HG02870 (cell line): ENCODE data around the gene NOS1AP.
"Not testable (repeated sequence)": the region's sequence is repeated elsewhere in the genome, so short reads cannot be mapped to it uniquely, and the experiment has no call there.

Experiments
- ATAC-seq: cut with Tn5 transposase; IDR thresholded peaks from one replicate; pipeline ENCODE4 v1.9.1; 2021; ENCODE audit warnings: mild to moderate bottlenecking, moderate library complexity; ENCODE audit not compliant: unreplicated experiment

Gene NOS1AP

DNA sequence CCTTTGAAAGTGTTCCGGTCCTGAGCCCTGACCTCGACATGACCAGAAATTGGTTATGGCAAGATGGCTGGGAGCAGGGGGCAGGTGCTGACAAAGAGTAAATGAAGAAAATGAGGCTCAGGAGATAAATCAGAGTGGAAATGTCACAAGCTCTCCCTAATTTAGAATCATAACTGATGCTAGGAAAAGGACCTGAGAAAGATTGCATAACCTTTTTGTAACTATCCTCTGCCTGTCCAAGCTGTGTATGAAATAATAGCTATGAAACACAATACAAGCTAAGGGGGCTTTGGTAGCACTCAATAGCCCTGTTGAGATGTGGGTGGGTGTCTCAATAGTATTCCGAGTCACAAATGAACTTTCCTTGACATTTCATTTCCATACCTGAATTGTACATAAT, 12.9 kb upstream of the NOS1AP start:
- ATAC-seq = no peak

DNA sequence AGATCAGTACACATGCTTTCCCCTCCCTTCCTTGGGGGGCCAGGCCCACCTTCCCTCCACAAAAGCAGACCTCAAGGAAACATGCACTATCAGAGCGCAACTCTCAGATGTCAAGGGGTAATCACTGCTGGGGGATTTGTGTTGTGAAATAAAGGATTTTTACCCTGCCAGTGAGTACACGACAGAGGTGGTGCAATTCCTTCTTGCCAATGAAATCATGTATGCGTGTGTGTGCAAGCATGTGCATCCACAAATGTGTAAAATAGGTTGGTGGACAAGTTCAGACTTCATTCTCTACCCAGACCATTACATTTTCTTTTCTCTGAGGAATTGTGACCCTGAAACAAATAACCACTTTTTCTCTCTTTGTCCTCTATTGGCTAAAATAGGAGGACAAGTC, 9.8 kb upstream of the NOS1AP start:
- no peak for ATAC-seq

DNA sequence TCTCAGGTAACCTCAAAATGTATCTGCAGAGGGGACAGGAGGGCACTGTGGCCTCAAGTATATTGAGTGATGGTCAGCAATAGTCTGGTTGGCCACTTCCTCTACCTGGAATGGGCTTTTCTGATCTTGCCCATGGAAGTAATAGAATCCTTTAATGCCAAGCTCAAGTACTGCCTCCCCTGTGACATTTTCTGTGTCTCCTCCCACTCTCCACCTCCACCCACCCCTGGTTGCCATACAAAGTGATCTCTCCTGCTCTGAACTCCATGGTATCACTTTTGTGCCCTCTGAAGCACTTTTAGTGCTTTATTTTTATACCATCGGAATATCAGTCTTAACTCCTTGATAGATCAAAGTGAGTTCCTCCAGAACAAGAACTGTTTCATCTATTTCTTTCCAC, 9.2 kb upstream of the NOS1AP start:
- ATAC-seq = no peak

DNA sequence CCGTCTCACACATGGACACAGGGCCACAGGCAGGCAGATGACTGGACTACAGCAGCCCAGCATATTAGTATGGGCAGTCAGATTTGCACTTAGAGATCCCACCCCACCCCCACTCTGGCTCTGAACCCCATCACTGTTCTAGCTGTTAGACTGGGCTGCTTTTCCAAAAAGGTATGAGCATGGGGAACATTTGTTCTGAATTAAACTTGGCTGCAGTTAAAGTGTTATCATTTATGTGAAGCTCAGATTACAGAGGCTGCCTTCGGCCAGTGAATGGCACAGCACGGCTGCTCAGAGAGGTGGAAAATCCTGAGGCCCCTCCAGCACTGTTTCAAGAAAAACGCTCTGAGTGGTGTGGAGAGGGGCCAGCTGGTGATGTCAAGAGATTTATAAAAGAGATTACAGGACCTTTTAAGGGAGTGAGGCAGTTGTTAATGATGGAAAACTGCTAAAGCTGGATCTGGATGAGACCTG, 6.9 kb upstream of the NOS1AP start:
- ATAC-seq = no peak

DNA sequence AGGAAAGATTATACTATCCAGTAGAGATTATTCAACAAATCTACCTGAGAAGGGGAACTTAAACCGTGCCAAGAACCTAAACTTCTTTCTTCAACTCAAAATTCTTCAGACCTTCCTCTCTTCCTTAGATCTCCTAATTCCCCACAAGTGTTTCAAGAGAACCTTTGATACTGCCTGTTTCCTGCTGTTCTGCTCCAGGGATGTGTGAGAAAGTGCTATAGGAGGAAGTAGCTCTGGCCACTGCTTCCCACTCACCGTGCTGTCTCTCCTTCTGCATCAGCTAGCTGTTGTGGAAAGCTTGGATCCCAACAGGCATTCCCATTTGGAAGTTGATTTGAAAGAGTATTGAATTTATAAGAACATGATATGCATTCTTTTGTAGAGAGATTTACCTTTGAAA, 4.5 kb upstream of the NOS1AP start:
- no peak for ATAC-seq

DNA sequence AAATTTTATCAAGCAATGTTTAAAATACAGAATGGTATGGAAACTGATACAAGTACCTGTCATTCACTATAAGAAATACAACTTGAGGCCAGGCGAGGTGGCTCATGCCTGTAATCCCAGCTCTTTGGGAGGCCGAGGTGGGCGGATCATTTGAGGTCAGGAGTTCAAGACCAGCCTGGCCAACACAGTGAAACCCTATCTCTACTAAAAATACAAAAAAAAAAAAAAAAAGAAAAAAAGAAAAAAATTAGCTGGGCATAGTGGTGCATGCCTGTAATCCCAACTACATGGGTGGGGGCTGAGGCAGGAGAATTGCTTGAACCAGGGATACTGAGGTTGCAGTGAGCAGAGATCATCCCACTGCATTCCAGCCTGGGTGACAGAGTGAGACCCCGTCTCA, 2.7 kb upstream of the NOS1AP start:
- ATAC-seq = not testable (repeated sequence)

DNA sequence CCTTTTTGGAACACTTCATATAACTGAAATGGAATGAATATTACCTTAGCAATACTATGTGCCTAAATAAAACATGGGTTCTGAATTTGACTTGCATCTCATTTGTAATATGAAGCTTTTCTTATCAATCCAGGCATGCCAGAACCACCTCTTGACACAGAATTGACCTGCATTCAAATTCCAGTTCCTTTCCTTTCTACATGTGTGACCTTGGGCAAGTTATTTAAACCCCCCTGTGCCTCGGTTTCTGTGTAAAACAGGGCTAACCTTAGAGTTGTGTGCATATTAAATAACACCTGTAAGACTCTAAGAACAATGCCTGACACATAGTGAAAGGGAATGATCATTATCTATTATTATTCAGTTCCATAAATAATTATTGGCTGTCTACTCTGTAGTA, 2.0 kb upstream of the NOS1AP start:
- no peak for ATAC-seq

DNA sequence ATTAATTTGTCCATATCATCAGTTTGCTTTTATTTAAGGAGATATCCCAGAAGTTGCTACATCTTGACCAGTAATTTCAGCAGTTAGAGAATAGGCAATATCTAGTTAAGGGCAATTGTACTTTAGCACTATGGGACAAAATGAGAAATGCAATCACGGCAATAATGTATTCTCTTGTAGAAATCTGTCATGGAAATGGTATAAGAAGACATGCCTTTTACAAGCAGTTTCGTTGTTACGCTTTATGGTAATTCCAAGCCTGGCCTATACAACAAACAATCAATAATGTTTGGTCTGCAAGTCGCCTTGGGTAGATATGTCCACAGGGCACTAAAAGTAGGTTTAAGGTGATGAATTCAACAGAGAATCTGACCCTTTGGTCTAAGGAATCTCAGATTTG, 1.2 kb upstream of the NOS1AP start:
- ATAC-seq = no peak

DNA sequence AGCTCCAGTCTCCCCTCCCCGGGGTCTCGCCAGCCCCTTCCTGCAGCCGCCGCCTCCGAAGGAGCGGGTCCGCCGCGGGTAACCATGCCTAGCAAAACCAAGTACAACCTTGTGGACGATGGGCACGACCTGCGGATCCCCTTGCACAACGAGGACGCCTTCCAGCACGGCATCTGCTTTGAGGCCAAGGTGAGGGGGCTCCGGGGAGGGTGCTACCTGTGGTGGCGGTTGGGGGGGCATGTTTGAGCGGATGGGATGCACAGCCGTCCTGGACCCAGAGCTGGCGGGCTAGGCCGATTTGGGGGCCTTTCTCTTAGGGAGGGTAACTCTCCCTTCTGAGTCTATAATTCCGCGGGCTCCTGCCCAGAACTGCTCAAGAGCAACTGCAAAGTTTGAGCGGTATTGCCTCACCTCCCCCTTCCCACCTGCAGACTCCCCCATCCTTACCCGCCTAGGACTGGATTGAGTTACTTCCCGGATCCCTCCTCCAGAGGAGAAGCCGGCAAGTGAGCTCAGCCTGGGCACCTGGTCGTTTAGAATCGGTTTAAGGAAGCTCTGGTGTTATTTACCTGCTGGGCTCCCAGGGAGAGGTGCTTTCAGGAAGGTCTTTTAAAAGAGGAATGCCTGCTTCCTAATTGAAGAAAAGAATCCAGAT, 730 bp downstream of the NOS1AP start:
- ATAC-seq = no peak

DNA sequence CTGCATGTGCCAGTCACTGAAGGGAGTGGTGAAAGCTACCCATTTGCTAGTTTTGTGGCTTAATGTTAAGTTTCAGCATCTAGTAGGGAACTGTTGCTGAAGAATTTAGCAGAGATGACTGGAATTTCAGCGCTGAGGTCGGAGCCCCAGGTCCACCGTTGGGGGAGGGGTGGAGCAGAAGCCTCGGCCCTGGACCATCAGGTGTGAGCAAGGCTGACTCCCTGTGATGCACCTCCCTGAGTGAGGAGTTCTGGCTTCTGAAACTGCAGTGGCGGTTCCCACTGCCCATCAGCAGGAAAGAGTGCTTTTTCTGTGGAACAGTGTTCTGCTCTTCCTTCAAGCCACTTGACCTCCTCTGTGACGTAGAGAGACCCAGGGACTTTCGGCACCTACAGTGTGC, 1.3 kb downstream of the NOS1AP start:
- no peak for ATAC-seq

DNA sequence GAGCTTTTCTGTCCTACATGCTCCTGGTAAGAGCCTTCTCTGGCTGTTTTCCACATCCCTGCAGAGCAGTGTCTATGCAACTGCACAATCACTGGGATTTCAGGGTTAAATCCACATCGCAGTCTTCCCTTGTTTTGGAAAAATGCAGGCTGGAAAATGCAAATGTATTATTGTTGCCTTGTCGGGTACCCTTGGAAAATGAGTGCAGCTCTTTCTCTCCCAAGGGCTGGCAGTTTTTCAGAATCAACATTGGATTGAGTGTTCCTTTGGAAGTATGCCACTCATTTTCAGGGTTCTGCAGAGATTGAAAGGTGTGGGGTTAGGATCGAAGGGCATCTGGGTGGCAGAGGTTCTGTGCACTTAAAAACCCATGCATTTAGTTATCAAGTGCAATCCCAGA, 3.2 kb downstream of the NOS1AP start:
- no peak for ATAC-seq

DNA sequence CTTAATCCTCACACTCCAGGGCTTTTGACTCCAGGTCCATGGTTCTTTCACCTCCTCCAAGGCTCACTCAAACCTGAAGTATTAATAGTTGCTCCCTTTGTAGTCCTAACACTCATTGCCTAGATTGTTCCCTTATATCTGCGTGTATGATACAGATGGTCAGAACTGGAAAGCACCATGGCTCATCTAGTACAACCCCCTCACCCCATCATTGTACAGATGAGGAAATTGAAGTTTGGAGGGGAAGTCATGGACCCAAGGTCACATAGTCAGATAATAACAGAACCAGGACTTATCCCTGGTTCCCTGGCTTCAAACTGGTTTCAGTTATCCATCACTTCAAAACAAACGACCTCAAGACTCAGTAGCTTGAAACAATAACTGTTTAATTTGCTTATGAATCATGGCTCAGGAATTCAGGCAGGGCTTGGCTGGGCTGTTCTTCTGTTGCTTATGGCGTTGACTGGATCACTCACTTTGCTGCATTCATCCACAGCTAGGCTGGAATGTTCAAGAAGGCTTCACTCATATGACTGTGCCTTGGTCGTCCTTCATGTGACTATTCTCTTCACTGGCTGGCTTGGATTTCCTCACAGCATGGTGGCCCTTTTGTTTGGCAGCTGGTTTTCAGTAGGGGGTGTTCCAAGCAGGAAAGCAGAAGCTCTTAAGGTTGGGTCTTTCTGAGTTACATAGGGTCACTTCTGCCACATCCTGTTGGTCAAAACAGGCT, 5.0 kb downstream of the NOS1AP start:
- ATAC-seq = no peak

DNA sequence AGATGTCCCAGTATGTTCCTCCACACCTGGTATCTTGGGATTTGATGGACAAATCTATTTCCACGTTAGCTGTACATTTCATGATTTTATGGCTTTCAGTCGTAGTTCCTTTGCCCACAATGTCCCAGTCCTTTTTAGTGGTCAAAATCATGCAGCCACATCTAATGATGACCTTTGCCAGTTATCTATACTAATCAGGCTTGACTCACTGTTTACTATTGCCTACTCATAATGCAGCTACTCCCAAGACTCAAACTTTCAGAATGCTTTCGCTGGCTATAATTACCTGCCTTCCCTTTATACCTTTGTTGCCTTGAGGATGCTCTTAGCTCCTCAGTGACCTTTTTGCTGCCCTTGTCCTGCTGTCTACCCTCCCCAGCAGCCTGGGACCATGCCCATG, 6.4 kb downstream of the NOS1AP start:
- ATAC-seq = no peak

DNA sequence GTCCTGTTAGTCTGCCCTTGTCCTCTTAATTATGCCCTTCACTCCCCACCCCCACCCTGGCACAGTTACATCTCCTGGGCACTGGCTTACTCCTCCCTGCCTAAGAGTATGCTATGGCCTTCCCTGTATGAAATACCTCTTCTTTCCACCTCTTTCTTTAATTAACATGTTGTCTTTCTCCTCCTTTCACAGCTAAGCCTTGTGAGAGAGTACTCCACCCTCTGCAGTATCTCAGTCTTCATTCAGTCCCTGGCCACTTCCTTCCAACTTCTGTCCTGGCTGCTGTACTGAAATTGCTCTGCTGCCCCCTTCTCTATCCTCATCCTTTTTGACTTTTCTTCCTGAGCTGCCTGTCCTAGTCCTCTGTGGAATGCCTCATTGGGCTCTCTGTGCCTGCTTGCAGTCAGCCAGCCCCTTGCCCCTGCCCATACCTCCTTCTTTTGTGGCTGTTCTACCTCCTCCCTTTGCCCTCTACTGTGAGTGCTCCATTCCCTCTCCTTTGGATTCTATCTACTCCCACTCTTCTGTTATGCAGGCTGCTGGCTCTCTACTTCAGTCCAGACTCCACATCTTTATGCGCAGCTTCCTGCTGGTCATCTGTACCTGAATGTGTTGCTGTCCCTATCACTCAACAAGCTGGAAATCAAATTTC, 8.3 kb downstream of the NOS1AP start:
- no peak for ATAC-seq

DNA sequence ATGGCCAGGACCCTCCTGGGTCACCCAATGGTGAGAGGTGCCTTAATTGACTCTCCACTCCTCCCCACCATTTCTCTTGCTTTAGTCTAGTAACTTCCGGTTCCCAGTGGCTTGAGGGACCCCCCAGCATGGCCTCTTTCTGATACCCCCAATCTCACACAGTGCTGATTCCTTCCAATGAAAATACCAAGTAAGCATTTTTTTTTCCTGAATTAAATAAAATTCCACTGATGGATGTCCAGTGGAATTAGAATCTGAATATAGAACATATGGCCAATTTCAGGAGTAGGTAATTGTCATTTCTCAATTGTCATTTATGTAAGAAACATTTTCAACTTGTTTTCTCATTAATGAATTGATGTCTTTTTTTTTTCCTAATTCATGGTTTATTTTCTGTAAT, 9.5 kb downstream of the NOS1AP start:
- no peak for ATAC-seq

DNA sequence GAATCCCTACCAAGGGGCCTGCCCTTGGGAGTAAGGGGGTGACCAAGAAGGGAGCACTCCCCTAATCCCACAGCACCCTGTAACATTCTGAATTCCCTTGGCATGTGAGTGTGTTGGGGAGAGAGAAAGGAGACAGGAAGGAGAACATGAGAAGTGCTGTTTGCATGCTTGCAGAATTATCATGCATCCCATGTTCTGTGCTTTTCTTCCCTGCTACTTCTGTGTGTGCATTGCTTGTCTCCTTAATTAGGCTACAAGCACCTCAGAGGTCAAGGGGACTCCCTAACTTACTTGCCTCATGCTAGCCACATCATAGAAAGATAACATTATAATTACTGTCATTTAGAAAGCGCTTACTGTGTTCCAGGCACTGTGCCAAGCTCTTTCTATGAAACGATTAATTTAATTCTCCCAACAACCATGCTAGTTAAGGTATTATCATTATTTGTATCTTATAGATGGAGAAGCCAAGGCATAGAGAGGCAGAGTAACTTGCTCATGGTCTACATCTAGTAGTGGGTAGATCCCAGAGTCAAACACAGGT, 11.1 kb downstream of the NOS1AP start:
- ATAC-seq = no peak

DNA sequence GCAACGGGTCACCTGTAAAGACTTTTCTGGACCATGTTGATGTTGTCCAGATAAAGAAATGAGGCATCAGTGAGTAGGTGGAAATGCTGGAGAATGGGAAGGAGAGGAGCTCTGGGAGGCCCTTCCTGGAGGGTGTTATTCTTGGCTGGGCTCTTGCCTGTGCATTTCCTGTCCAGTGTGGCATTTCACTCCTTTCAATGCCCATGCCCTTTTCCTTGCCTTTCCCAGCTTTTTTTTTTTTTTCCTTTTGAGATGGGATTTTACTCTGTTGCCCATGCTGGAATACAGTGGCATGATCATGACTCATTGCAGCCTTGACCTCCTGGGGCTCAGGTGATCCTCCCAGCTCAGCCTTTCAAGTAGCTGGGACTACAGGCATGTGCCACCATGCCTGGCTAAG, 11.8 kb downstream of the NOS1AP start:
- no peak for ATAC-seq

DNA sequence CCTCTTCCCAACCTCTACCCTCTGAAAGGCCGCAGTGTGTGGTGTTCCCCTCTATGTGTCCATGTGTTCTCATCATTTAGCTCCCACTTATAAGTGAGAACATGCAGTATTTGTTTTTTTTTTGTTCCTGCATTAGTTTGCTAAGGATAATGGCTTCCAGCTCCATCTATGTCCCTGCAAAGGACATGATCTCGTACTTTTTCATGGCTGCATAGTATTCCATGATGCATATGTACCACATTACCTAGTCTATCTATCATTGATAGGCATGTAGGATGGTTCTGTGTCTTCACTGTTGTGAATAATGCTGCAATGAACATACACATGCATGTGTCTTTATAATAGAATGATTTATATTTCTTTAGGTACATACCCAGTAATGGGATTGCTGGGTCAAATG, 12.6 kb downstream of the NOS1AP start:
- ATAC-seq = not testable (repeated sequence)

DNA sequence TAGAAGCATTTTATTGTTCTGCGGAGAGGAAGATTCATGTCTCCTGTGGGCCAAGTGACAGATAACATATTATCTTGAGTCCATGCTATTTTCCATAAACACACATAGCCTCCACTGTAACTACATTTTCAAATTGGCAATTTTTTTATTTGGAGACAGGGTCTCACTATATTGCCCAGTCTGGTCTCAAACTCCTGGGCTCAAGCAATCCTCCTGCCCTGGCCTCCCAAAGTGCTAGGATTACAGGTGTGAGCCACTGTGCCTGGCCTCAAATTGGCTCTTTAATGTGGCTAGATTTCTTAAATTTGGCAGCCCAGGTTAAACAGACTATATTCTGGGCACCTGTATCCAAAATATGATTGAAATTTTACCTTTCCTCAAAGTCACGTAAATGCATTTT, 13.8 kb downstream of the NOS1AP start:
- ATAC-seq = no peak

DNA sequence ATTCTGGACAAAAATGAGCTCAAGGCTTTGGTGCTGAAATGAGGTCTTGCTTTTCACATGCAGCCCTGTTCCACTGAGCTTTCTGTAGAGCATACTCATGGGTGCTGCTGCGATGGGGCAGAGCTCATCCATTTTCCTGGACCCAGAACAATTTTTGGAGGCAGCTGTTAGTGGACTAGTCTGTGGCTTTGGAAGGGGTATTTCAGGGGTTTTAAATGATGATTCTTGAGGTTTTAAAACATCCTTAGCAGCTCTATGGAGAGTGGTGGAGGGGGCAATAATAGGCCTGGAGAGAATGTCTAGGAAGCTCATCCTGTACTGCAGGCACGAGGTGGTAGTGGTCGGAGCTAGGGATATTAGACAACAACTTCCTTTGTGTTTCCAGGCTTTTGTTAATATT, 16.5 kb downstream of the NOS1AP start:
- no peak for ATAC-seq

DNA sequence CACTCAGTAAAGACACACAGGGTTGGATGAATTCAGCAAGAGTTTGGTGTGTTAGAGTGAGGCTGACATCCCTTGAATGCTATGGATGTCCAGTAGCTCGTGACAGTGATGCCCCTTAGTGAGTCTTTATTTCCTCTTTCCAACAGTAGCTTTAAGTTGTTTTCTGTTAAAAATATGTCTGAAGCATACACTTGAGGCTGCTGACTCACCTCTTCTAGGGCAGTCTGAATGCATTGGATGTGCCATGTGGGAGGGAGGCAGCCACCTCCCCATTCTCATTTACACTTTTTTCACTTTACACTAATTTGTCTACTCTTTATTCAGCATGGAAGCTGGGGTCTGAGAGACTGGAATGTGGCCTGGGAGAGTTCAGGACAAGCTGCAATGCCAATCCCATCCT, 17.6 kb downstream of the NOS1AP start:
- no peak for ATAC-seq

DNA sequence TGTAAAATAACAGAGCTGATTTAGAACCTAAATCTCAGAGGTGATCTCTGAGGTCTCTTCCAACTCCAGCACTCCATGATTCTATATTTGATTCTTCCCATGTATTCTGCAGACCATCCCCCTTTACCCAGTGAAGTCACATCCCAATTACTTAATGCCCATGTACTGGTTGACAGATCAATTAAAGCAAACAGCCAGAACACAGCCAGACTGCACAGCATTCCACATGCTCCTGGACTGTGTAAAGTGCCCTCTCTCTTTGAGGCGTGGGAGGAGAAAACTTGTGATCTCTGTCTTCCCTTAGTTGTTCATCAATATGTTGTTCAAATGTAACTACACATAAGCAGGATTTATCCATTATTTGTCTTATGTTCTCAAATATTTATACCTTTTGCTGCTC, 18.1 kb downstream of the NOS1AP start:
- no peak for ATAC-seq
